Liver (tissue), 3 donors: ENCODE measurements around the gene PDGFD.

ENCODE experiments used
- FOXA1 ChIP-seq: IDR thresholded peaks from 2 replicates; pipeline ENCODE4 v1.6.1; 2016; ENCODE audit warnings: antibody characterized with exemption
- GABPA ChIP-seq, 2 donors: IDR thresholded peaks in 1 of 2; conservative IDR thresholded peaks in 1 of 2; 2 replicates each; pipeline ENCODE4 v1.6.1; 2016; ENCODE audit warnings: antibody characterized with exemption in 2 of 2, mild to moderate bottlenecking in 1 of 2, moderate library complexity in 1 of 2
- JUND ChIP-seq, 2 donors: IDR thresholded peaks; 2 replicates each; pipeline ENCODE4 v1.6.1; 2016; ENCODE audit warnings: antibody characterized with exemption in 2 of 2
- NR2F2 ChIP-seq: IDR thresholded peaks from 2 replicates; pipeline ENCODE4 v1.6.1; 2016; ENCODE audit warnings: antibody characterized with exemption
- RAD21 ChIP-seq, 2 donors: IDR thresholded peaks; 2 replicates each; pipeline ENCODE4 v1.6.1; 2016; ENCODE audit warnings: antibody characterized with exemption in 2 of 2, mild to moderate bottlenecking in 2 of 2
- SP1 ChIP-seq: IDR thresholded peaks from 2 replicates; pipeline ENCODE4 v1.6.1; 2018; ENCODE audit warnings: antibody characterized with exemption, mild to moderate bottlenecking
- TF ChIP-seq, protein P1 (sequence below): fragments of 150-350 bp; IDR thresholded peaks from 2 replicates; pipeline ENCODE4 v1.5.1; 2017; ENCODE audit warnings: improper control_type of control experiment, low read depth, low read length; ENCODE audit not compliant: missing input control
- TF ChIP-seq, protein P2 (sequence below): IDR thresholded peaks from 2 replicates; pipeline ENCODE4 v1.6.1; 2016; ENCODE audit warnings: antibody characterized with exemption, mild to moderate bottlenecking
- TF ChIP-seq, protein P3 (sequence below): IDR thresholded peaks from 2 replicates; pipeline ENCODE4 v1.6.1; 2016; ENCODE audit warnings: antibody characterized with exemption
- TF ChIP-seq, protein P4 (sequence below): IDR thresholded peaks from 2 replicates; pipeline ENCODE4 v1.6.1; 2016; ENCODE audit warnings: antibody characterized with exemption
- donor health status: healthy.
- donor health status: healthy.

DNA sequence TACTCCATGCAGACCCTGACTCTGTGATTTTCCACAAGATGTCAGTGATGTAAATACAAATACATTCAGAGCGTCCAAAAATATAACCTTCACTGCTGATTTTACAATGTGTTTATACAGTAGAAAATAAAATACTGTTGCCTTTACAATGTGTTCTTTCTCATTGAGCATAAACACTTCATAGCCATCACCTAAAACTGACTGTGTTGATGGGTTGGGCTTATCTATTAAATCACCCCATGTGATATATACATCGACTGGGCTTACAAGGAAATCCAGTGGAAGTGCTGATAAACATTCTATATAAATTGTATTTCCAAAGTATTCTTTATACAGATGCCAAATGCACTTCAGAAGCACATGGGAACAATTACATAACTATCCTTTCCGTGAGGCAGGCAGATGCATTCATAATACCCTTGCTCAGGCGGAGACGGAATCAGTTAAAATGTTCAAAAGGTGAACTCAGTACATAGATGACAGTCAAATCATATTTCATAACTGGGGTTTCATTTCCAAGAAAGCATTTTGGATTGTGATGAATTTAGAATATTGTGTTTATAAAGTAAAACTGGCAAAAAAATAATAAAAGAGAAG, 99.8 kb downstream of the PDGFD start:
- TF ChIP-seq RAD21 (IDR thresholded peaks at IDR 0.05) = no peak
- TF ChIP-seq, protein P1, sequence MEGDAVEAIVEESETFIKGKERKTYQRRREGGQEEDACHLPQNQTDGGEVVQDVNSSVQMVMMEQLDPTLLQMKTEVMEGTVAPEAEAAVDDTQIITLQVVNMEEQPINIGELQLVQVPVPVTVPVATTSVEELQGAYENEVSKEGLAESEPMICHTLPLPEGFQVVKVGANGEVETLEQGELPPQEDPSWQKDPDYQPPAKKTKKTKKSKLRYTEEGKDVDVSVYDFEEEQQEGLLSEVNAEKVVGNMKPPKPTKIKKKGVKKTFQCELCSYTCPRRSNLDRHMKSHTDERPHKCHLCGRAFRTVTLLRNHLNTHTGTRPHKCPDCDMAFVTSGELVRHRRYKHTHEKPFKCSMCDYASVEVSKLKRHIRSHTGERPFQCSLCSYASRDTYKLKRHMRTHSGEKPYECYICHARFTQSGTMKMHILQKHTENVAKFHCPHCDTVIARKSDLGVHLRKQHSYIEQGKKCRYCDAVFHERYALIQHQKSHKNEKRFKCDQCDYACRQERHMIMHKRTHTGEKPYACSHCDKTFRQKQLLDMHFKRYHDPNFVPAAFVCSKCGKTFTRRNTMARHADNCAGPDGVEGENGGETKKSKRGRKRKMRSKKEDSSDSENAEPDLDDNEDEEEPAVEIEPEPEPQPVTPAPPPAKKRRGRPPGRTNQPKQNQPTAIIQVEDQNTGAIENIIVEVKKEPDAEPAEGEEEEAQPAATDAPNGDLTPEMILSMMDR = no peak
- TF ChIP-seq GABPA (IDR thresholded peaks at IDR 0.05 in 1 of 2, conservative IDR thresholded peaks at IDR 0.05 in 1 of 2) = no peak
- TF ChIP-seq, protein P2, sequence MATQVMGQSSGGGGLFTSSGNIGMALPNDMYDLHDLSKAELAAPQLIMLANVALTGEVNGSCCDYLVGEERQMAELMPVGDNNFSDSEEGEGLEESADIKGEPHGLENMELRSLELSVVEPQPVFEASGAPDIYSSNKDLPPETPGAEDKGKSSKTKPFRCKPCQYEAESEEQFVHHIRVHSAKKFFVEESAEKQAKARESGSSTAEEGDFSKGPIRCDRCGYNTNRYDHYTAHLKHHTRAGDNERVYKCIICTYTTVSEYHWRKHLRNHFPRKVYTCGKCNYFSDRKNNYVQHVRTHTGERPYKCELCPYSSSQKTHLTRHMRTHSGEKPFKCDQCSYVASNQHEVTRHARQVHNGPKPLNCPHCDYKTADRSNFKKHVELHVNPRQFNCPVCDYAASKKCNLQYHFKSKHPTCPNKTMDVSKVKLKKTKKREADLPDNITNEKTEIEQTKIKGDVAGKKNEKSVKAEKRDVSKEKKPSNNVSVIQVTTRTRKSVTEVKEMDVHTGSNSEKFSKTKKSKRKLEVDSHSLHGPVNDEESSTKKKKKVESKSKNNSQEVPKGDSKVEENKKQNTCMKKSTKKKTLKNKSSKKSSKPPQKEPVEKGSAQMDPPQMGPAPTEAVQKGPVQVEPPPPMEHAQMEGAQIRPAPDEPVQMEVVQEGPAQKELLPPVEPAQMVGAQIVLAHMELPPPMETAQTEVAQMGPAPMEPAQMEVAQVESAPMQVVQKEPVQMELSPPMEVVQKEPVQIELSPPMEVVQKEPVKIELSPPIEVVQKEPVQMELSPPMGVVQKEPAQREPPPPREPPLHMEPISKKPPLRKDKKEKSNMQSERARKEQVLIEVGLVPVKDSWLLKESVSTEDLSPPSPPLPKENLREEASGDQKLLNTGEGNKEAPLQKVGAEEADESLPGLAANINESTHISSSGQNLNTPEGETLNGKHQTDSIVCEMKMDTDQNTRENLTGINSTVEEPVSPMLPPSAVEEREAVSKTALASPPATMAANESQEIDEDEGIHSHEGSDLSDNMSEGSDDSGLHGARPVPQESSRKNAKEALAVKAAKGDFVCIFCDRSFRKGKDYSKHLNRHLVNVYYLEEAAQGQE = no peak
- no peak for TF ChIP-seq FOXA1
- no peak for TF ChIP-seq JUND (IDR thresholded peaks at IDR 0.05)
- TF ChIP-seq, protein P3, sequence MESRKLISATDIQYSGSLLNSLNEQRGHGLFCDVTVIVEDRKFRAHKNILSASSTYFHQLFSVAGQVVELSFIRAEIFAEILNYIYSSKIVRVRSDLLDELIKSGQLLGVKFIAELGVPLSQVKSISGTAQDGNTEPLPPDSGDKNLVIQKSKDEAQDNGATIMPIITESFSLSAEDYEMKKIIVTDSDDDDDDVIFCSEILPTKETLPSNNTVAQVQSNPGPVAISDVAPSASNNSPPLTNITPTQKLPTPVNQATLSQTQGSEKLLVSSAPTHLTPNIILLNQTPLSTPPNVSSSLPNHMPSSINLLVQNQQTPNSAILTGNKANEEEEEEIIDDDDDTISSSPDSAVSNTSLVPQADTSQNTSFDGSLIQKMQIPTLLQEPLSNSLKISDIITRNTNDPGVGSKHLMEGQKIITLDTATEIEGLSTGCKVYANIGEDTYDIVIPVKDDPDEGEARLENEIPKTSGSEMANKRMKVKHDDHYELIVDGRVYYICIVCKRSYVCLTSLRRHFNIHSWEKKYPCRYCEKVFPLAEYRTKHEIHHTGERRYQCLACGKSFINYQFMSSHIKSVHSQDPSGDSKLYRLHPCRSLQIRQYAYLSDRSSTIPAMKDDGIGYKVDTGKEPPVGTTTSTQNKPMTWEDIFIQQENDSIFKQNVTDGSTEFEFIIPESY = no peak
- TF ChIP-seq SP1 = no peak
- TF ChIP-seq NR2F2 = no peak
- TF ChIP-seq, protein P4, sequence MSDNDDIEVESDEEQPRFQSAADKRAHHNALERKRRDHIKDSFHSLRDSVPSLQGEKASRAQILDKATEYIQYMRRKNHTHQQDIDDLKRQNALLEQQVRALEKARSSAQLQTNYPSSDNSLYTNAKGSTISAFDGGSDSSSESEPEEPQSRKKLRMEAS = no peak
